GM19043 (cell line): ENCODE measurements around the gene AK2.
"Not testable (repeated sequence)": the region's sequence is repeated elsewhere in the genome, so short reads cannot be mapped to it uniquely, and the experiment has no call there.

Source experiments
- ATAC-seq: cut with Tn5 transposase; IDR thresholded peaks from one replicate; pipeline ENCODE4 v1.9.1; 2021; ENCODE audit warnings: low read depth; ENCODE audit not compliant: unreplicated experiment

The AK2 gene

GRCh38 chr1:33055210-33056008, 18.7 kb upstream of the AK2 start:
- ATAC-seq, result no peak

DNA sequence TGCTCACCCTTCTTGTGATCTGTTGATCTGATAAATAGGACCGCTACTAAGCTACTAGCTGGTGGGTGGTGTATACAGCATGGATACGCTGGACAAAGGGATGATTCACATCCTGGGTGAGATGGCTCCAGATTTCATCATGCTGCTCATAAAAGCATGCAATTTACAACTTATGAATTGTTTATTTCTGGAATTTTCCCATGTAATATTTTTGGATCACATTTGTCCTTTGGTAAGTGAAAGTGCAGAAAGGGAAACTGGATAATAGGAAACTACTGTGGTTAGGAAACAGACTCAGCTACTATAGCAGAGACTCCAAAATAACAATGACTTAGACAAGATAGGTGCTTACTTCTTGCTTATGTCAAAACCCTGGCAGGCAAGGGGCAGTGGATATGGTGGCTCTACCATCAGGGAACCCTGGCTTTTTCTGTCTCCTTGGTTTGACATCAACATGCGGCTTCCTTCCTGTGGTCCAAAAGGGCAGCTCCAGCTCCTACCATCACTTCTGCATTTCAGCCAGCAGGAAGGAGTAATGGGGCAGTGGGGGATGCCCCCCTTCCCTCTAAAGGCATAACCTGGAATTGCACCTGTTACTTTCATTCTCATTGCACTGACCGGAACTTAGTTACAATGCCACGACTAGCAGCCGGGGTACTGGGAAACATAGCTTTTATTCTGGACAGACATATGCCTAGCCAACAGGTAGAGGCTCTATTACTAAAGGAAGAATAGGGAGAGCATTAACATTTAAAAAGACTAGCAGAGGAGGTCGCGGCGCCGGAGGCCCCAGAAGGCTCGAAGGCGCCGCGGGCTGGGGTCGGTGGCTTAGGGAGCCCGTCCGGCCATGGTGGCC, 13.8 kb upstream of the AK2 start:
- ATAC-seq, result no peak

- no peak for ATAC-seq
Measured at GRCh38 chr1:33049371-33049770, 12.7 kb upstream of the AK2 start.

GRCh38 chr1:33048426-33048825, 11.7 kb upstream of the AK2 start:
- ATAC-seq, result no peak

- ATAC-seq, result no peak
Measured at GRCh38 chr1:33047839-33048305, 11.2 kb upstream of the AK2 start.

GRCh38 chr1:33047290-33047689, 10.6 kb upstream of the AK2 start:
- ATAC-seq, result no peak

DNA sequence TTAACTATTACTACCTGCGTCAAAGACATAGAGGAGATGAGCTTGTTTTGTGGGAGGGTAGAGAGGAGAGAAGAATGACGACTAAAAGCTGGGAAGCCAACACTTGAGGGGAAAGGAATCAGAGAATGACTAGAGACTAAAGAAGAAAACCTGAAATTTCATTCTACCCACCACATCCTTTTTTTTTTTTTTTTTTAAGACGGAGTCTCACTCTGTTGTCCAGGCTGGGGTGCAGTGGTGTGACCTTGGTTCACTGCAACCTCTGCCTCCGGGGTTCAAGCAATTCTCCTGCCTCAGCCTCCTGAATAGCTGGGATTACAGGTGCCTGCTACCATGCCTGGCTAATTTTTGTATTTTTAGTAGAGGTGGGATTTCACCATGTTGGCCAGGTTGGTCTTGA, 9.6 kb upstream of the AK2 start:
- ATAC-seq, result not testable (repeated sequence)

GRCh38 chr1:33045814-33046213, 9.1 kb upstream of the AK2 start:
- ATAC-seq, result no peak

GRCh38 chr1:33045246-33045645, 8.6 kb upstream of the AK2 start:
- no peak for ATAC-seq

DNA sequence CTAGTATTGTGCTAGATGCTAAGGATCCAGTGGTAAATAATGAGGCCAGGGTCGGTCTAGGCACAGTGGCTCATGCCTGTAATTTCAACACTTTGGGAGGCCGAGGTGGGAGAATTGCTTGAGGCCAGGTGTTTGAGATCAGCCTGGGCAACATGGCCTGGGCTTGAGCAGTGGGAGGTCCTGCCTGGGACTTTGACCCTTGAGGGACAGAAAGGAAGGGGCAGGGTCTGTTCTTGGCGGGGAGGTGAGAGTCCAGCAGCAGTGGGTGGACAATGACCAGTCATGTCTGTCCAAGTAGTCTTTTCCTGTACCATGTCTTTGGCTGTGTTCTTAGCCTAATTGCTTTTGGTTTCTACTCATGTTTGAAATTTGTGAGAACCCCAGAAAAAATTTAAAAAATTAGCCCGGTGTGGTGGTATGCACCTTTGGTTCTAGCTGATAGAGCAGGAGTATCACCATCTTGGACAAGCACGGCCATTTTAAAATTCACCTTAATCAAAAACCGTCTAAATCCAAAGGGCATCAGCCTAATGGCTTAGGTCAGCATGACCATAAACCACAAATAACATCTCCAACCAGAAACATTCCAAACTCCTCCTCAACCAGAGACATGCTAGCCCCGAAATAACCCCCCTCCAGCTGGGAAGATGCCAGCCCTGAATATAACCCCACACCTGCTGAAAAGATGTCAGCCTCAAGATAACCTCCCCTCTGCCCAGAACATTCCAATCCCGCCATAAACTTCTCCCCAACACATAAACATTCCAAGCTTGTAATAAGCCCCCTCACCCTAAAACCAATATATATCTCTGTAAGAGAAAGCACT, 6.8 kb upstream of the AK2 start:
- no peak for ATAC-seq

GRCh38 chr1:33042831-33043230, 6.1 kb upstream of the AK2 start:
- no peak for ATAC-seq

- no peak for ATAC-seq
Measured at GRCh38 chr1:33041026-33041425, 4.3 kb upstream of the AK2 start.

- no peak for ATAC-seq
Measured at GRCh38 chr1:33039840-33040239, 3.2 kb upstream of the AK2 start.

- ATAC-seq, result no peak
Measured at GRCh38 chr1:33036051-33036525, 595 bp downstream of the AK2 start.

GRCh38 chr1:33032126-33032869, 4.4 kb downstream of the AK2 start:
- no peak for ATAC-seq

DNA sequence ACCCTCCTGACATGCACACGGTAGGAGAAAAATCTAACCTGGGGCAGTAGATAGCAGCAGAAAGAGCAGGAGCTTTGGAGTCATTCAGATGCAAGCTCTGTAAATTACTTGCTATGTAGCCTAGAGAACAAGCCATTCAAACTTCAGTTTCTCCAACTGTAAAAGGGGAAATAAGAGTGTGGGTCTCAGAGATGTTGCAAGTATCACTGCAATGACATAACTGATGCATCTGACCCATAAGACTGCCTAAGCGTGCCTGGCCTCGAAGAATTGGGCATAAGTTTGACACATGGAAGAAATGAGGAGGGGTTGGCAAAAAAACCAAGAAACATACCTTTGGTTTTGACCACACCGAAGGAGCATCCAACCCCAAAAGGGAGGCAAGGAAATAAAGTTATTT, 5.2 kb downstream of the AK2 start:
- ATAC-seq, result no peak

GRCh38 chr1:33030575-33030974, 6.1 kb downstream of the AK2 start:
- no peak for ATAC-seq

DNA sequence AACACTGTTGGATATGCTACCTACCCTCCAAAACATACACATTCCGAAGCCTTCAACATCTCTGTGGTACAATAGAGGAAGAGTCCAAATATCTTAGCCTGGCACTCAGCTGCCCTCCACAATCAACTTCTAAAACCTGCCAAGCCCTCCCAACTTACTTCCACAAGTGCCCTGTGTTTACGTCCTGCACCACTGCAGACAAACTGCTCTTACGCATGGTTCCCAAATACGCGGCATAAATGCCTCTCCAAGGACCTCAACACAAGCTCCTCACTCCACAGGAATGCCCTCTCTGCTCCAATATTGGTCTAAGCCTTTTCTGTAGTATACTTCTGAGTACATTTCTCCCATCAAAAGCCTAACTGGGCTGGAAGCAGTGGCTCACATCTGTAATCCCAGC, 6.8 kb downstream of the AK2 start:
- no peak for ATAC-seq

- no peak for ATAC-seq
Measured at GRCh38 chr1:33029209-33029608, 7.5 kb downstream of the AK2 start.

DNA sequence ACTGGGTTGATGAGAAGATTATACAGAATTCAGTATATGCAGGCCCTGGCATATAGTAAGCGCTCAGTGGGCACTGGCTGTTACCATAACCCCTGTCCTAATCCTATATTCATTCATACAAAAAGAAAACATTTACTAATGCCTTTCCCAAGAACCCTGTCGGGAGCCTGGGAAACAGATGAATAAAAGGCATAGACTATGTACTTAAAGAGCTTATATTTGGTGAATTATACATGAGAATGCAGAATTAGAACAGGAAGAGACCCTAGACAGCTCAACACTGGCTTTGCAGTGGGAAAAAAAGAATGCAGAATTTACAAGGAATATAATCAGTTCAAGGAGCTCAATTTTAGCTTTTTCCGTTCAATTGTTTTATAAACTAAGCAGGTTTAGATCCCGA, 10.9 kb downstream of the AK2 start:
- ATAC-seq, result no peak
